Mononuclear cell (primary cell): ENCODE results near the gene ATOSA. TPM values are rescaled to one million over a fixed set of nuclear protein-coding genes. Genes with fewer than 3 reads are reported as not detected.
A peak's percentile ranks its signal among the peaks of the same experiment; 100 is the strongest.

Source experiments
- H3K27me3 ChIP-seq: 2 replicates; pipeline ENCODE4 v1.6.0; 2011; ENCODE audit warnings: low read length, control low read depth; ENCODE audit not compliant: insufficient read depth
- H3K4me1 ChIP-seq: 2 replicates; pipeline ENCODE4 v1.5.1; 2011; ENCODE audit warnings: mild to moderate bottlenecking, low read length, control low read depth; ENCODE audit not compliant: insufficient read depth
- H3K4me3 ChIP-seq: 2 replicates; pipeline ENCODE4 v1.5.1; 2011; ENCODE audit warnings: mild to moderate bottlenecking, low read length, moderate library complexity
- H3K9me3 ChIP-seq: 2 replicates; pipeline ENCODE4 v1.5.1; 2011; ENCODE audit warnings: low read depth, mild to moderate bottlenecking, control low read depth, low read length
- total RNA-seq: library from RNA; depleted of rRNA; stranded (reverse); fragments of >200 nt; gene quantifications from one replicate; pipeline ENCODE4 v1.2.3, GENCODE V29; 2012

ATOSA gene, protein sequence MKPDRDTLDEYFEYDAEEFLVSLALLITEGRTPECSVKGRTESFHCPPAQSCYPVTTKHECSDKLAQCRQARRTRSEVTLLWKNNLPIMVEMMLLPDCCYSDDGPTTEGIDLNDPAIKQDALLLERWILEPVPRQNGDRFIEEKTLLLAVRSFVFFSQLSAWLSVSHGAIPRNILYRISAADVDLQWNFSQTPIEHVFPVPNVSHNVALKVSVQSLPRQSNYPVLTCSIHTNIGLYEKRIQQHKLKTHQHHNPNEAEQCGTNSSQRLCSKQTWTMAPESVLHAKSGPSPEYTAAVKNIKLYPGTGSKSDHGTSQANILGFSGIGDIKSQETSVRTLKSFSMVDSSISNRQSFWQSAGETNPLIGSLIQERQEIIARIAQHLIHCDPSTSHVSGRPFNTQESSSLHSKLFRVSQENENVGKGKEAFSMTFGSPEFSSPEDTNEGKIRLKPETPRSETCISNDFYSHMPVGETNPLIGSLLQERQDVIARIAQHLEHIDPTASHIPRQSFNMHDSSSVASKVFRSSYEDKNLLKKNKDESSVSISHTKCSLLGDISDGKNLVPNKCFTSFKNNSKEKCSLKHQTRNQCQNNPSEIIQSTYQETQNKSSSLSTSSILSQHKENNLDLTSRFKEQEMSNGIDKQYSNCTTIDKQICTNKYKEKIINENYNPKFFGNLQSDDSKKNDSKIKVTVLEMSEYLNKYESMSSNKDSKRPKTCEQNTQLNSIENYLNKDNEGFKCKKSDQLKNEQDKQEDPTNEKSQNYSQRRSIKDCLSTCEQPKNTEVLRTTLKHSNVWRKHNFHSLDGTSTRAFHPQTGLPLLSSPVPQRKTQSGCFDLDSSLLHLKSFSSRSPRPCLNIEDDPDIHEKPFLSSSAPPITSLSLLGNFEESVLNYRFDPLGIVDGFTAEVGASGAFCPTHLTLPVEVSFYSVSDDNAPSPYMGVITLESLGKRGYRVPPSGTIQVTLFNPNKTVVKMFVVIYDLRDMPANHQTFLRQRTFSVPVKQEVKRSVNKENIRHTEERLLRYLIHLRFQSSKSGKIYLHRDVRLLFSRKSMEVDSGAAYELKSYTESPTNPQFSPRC
- 144 TPM for total RNA-seq

GRCh38 chr15:52679232-52680040 lies at the start of gene ATOSA:
Gene ATOSA (minus strand): TSS chr15:52679388. CDS start chr15:52678021, 1,367 bp downstream.
- peaks cover 41% of the 10 kb centered on the region for H3K4me1 ChIP-seq
- H3K4me3 ChIP-seq = peak within 1 kb of the TSS; percentile 89
- no peaks in the 10 kb centered on the region for H3K27me3 ChIP-seq
- no peaks in the 10 kb centered on the region for H3K9me3 ChIP-seq

DNA sequence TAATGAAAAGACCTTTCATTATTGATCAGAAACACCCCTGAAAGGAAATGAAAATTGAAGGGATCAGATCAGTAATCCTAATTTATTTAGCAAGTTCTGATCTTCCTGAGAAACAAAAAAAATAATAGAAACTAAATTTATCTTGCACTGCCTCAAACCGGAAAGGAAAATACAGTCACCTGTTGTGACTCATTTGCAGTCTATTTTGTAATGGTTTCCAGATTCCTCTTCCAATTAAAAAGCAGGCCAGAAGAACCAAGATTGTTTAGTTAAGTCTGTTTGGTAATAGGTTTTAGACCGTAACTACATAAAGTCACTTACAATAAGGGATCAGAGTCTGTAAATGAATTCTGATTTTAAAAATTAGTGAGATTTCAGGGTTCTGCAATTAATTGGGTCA lies 49.7 kb upstream of the ATOSA start:
- Histone ChIP-seq H3K4me1 (peaks cover 7% of the 10 kb centered on the region), H3K9me3 (no peaks in the 10 kb centered on the region), H3K4me3 (no peak overlapping the region), H3K27me3 (no peaks in the 10 kb centered on the region)

DNA sequence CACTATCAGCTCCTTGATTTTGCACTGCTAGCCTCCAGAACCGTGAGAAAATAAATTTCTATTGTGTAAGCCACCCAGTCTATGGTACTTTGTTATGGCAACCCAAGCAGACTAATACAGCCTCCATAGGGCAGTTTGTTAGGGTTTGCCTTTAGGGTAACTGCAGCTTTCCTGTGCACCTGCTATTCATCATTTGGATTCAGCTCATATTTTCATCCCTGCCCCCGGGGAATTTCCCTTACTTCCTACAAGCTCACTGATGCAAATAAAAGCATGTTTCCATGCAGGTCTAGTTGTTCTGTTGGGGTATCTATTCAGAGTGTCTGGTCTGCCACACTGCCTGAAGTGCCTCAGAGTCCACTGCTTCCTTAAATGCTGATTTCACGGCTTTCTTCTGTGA lies 48.6 kb upstream of the ATOSA start:
- no peak overlapping the region for H3K4me3 ChIP-seq
- peaks cover 7% of the 10 kb centered on the region for H3K4me1 ChIP-seq
- no peaks in the 10 kb centered on the region for H3K27me3 ChIP-seq
- H3K9me3 ChIP-seq = no peaks in the 10 kb centered on the region

GRCh38 chr15:52726195-52726594 lies 47.0 kb upstream of the ATOSA start:
- Histone ChIP-seq H3K9me3 (no peaks in the 10 kb centered on the region), H3K4me1 (peaks cover 7% of the 10 kb centered on the region), H3K4me3 (no peak overlapping the region), H3K27me3 (no peaks in the 10 kb centered on the region)

- no peaks in the 10 kb centered on the region for H3K4me1 ChIP-seq
- H3K4me3 ChIP-seq = no peak overlapping the region
- H3K27me3 ChIP-seq = no peaks in the 10 kb centered on the region
- H3K9me3 ChIP-seq = no peaks in the 10 kb centered on the region
Measured at GRCh38 chr15:52718551-52718950, 39.4 kb upstream of the ATOSA start.

GRCh38 chr15:52717924-52718323 lies 38.7 kb upstream of the ATOSA start:
- H3K4me3 ChIP-seq = no peak overlapping the region
- no peaks in the 10 kb centered on the region for H3K27me3 ChIP-seq
- H3K9me3 ChIP-seq = no peaks in the 10 kb centered on the region
- no peaks in the 10 kb centered on the region for H3K4me1 ChIP-seq

DNA sequence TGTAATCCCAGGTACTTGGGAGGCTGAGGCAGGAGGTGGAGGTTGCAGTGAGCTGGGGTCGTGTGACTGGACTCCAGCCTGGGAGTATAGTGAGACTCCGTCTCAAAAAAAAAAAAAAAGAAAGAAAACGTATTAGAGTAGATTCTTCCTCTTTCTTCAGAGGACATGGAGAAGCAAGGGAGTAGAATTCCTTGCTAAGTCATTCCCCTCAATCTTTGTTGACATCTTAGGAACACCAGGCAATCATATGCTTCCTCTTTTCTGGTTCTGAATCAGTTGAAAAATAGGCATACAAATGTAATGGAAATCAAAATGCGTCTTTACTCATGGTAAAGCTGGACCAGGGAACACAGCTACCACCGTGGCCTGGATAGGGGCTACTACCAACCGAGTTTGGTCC lies 38.3 kb upstream of the ATOSA start:
- H3K27me3 ChIP-seq = no peaks in the 10 kb centered on the region
- H3K4me1 ChIP-seq = no peaks in the 10 kb centered on the region
- H3K4me3 ChIP-seq = no peak overlapping the region
- no peaks in the 10 kb centered on the region for H3K9me3 ChIP-seq

- no peaks in the 10 kb centered on the region for H3K9me3 ChIP-seq
- no peak overlapping the region for H3K4me3 ChIP-seq
- H3K27me3 ChIP-seq = no peaks in the 10 kb centered on the region
- H3K4me1 ChIP-seq = no peaks in the 10 kb centered on the region
Measured at GRCh38 chr15:52716536-52716935, 37.3 kb upstream of the ATOSA start.

- no peak overlapping the region for H3K4me3 ChIP-seq
- H3K27me3 ChIP-seq = no peaks in the 10 kb centered on the region
- H3K4me1 ChIP-seq = no peaks in the 10 kb centered on the region
- no peaks in the 10 kb centered on the region for H3K9me3 ChIP-seq
Measured at GRCh38 chr15:52715411-52715810, 36.2 kb upstream of the ATOSA start.

DNA sequence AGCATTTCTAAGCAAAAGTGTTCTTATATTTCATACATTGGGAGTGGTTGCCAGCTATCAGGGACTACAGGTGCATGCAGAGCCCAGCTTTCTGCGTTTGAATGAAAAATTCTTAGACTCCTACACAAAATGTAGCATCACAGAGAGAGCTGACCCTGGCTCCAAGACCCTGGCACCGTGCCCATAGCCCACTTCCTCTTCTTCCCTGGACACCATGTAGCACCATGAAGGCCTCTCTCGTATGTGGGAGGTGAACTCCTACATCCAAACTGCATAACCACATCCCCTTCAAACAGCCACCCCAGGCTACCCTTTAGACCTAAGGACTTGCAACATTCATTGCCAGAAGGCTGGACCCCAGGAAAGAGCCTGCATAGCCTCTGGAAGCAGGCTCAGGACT lies 35.8 kb upstream of the ATOSA start:
- Histone ChIP-seq H3K27me3 (no peaks in the 10 kb centered on the region), H3K9me3 (no peaks in the 10 kb centered on the region), H3K4me1 (peaks cover 2% of the 10 kb centered on the region), H3K4me3 (no peak overlapping the region)

DNA sequence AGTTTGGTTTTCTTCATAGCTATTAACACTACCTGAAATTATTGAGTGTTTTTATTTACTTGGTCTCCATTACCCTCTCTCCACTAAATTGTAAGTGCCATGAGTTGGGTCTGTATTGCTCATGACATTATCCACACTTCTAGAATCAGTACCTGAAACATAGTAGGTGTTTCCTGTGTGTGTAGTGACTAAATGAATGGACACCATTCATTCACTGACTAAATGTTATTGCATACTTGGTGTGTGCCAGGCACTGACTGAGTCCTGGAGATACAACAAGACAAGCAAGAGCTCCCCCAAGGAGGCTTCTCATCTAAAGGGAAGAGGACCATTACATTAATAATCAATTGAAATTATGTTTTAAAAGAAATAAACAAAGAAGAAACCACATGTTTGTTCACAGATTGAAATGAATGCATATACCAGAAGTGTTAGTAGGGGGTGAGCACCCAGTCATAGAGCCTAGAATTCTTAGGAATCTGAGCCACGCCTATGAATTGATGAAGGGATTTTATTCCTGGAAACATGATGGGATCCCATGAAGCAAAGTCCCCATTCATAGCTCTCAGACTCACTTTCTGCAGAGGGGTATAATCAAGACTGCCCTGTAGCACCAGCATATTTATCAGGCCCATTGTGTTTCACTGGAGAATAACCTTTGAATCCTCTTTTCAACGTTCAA lies 31.7 kb upstream of the ATOSA start:
- H3K4me1 ChIP-seq = peaks cover 6% of the 10 kb centered on the region
- H3K4me3 ChIP-seq = no peak overlapping the region
- H3K27me3 ChIP-seq = no peaks in the 10 kb centered on the region
- H3K9me3 ChIP-seq = no peaks in the 10 kb centered on the region

DNA sequence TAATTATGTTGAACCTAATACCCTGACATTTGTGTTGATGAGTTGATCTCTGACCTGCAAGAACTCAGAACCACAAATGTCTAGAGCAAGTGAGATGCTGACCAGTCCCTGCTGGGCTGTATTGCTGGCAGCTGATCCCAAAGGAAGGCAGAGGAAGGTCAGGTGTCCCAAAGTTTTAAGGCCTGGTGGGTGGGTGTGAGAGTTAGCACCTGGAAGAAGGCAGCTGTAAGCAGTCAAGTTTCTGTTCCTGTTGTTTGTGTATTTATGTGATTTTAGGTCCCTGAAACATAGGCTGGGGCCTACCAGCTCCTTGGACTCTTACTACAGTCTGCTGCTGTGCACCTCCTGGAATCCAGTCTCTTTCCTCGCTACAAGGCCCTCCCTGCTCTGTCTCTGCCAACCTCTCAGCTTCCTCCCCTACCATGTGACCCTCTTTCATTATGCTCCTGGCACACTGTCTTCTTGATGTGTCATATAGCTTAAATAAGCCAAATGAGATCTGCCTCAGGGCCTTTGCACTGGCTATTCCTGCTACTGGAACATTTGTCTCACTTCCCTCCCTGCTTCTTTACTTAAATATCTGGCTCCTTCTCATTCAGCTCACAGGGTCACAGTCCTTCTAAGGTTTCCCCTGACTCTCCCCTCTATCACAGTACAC lies 31.0 kb upstream of the ATOSA start:
- Histone ChIP-seq H3K27me3 (no peaks in the 10 kb centered on the region), H3K9me3 (no peaks in the 10 kb centered on the region), H3K4me3 (no peak overlapping the region), H3K4me1 (peaks cover 6% of the 10 kb centered on the region)

GRCh38 chr15:52709187-52709981 lies 30.2 kb upstream of the ATOSA start:
- H3K4me1 ChIP-seq = peaks cover 6% of the 10 kb centered on the region
- H3K27me3 ChIP-seq = no peaks in the 10 kb centered on the region
- no peak overlapping the region for H3K4me3 ChIP-seq
- no peaks in the 10 kb centered on the region for H3K9me3 ChIP-seq
